ENCODE results near the gene FIGNL1.

FIGNL1 gene

GRCh38 chr7:50479743-50480517 is 29.8 kb upstream of the FIGNL1 start:
- ChIA-PET POLR2A (no interaction called here), CTCF (interaction anchor here (0.7 kb wide), 1 partner anchor 12 kb away, joined by 3 read pairs; no protein-coding TSS in a partner anchor)
- TF ChIP-seq ELF4 (IDR thresholded peaks at IDR 0.05): no peak
- TF ChIP-seq PKNOX1 (IDR thresholded peaks at IDR 0.05): no peak
- no peak for TF ChIP-seq ZNF384 (IDR thresholded peaks at IDR 0.05)
- TF ChIP-seq NFRKB (IDR thresholded peaks at IDR 0.05): no peak
- no peak for TF ChIP-seq LEF1 (IDR thresholded peaks at IDR 0.05; ENCODE audit: borderline replicate concordance)
- no peak for DNase-seq (ENCODE audit: extremely low spot score)

GRCh38 chr7:50477640-50478039 is 27.5 kb upstream of the FIGNL1 start:
- POLR2A ChIA-PET: no interaction called here
- CTCF ChIA-PET: no interaction called here
- TF ChIP-seq L3MBTL2 (conservative IDR thresholded peaks at IDR 0.05): no peak
- TF ChIP-seq CTBP1 (IDR thresholded peaks at IDR 0.05; ENCODE audit: borderline replicate concordance): no peak
- TF ChIP-seq SUZ12 (IDR thresholded peaks at IDR 0.05): no peak
- TF ChIP-seq FOXK2 (IDR thresholded peaks at IDR 0.05): no peak
- no peak for TF ChIP-seq LEF1 (IDR thresholded peaks at IDR 0.05; ENCODE audit: borderline replicate concordance)
- TF ChIP-seq HDGF (IDR thresholded peaks at IDR 0.05; ENCODE audit: borderline replicate concordance): no peak
- TF ChIP-seq SP1 (IDR thresholded peaks at IDR 0.05): no peak
- TF ChIP-seq ARNT (IDR thresholded peaks at IDR 0.05): no peak
- DNase-seq (ENCODE audit: extremely low spot score): no peak

- POLR2A ChIA-PET: no interaction called here
- no peak for DNase-seq (ENCODE audit: extremely low spot score)
- no peak for TF ChIP-seq HDGF (IDR thresholded peaks at IDR 0.05; ENCODE audit: borderline replicate concordance)
- no peak for TF ChIP-seq ELF4 (IDR thresholded peaks at IDR 0.05)
- TF ChIP-seq ZNF384 (IDR thresholded peaks at IDR 0.05): no peak
- TF ChIP-seq TARDBP (IDR thresholded peaks at IDR 0.05): no peak
- no peak for TF ChIP-seq CTBP1 (IDR thresholded peaks at IDR 0.05; ENCODE audit: borderline replicate concordance)
- CTCF ChIA-PET: no interaction called here
Measured at GRCh38 chr7:50476953-50477625, 26.9 kb upstream of the FIGNL1 start.

DNA sequence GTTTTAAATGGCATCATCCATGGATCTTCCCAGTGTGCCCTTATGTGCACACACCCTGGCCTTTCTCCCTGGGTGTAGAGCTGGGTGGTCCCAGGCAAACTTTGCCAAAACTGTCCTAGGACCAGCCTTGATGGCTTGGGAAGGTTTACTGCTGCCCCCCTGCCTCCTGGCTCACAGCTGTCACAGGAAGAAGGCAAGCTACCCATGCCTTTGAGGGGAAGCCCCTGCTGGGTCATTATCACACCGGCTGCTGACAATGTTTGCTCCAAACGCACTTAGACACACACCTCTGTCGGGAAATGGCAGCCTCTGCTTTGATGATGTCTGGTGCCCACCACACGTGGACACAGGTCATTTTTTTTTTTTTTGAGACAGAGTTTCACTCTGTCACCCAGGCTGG is 25.2 kb upstream of the FIGNL1 start:
- ChIA-PET CTCF (no interaction called here), POLR2A (interaction anchor here (1.4 kb wide), 1 partner anchor 25 kb away, joined by 4 read pairs; the partner anchor contains the start of gene FIGNL1)
- DNase-seq (ENCODE audit: extremely low spot score): no peak
- TF ChIP-seq CTBP1 (IDR thresholded peaks at IDR 0.05; ENCODE audit: borderline replicate concordance): no peak
- TF ChIP-seq SUZ12 (IDR thresholded peaks at IDR 0.05): no peak
- TF ChIP-seq FOXM1 (IDR thresholded peaks at IDR 0.05; ENCODE audit: borderline replicate concordance): no peak
- TF ChIP-seq L3MBTL2 (conservative IDR thresholded peaks at IDR 0.05): no peak
- TF ChIP-seq NFRKB (IDR thresholded peaks at IDR 0.05): no peak
- TF ChIP-seq TARDBP (IDR thresholded peaks at IDR 0.05): no peak
- TF ChIP-seq FOXA1 (IDR thresholded peaks at IDR 0.05): no peak
- TF ChIP-seq FOXK2 (IDR thresholded peaks at IDR 0.05): no peak
- TF ChIP-seq ZNF384 (IDR thresholded peaks at IDR 0.05): no peak
- no peak for TF ChIP-seq ARNT (IDR thresholded peaks at IDR 0.05)
- TF ChIP-seq BHLHE40 (IDR thresholded peaks at IDR 0.05; ENCODE audit: borderline replicate concordance): no peak
- TF ChIP-seq ELF4 (IDR thresholded peaks at IDR 0.05): no peak

DNA sequence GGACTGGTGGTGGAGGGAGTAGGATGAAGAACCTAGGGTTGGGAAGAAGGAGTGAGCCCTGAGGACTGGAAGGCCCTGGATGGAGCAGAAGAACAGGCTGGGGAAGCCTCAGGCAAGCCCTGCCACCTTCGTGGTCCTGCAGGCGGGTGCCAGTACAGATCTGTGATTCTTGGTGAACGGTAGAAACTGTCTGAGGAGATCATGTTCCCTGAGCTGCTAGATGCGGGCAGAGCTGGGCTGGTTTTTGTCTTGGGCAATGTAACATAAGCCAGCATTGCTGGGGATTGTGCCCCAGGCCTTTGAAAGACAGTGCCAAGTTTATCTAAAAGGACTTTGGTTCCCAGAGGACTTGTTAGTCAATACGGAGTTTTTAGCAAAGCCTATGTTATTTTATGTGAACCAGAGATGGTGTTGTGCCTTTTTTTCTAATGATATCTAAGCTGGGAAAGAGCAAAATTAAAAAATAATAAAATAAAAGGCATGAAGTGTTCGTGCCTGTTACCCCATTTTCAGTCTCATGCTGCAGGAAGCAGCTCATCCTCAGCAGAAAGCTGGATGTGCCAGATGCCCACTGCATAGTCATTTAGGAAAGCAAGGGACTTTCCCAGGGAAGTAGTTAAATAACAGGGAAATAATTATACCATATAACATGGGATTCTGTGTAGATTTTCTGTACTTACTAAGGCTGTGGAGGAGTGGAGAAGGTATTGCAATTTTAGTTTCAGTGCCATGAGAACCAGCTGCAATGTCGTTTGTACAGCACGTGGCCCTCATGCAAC is 24.4 kb upstream of the FIGNL1 start:
- CTCF ChIA-PET: no interaction called here
- TF ChIP-seq ARNT (IDR thresholded peaks at IDR 0.05): no peak
- TF ChIP-seq FOXK2 (IDR thresholded peaks at IDR 0.05): no peak
- no peak for TF ChIP-seq L3MBTL2 (conservative IDR thresholded peaks at IDR 0.05)
- TF ChIP-seq BHLHE40 (IDR thresholded peaks at IDR 0.05; ENCODE audit: borderline replicate concordance): no peak
- TF ChIP-seq ZNF384 (IDR thresholded peaks at IDR 0.05): no peak
- TF ChIP-seq FOXA1 (IDR thresholded peaks at IDR 0.05): no peak
- no peak for TF ChIP-seq PKNOX1 (IDR thresholded peaks at IDR 0.05)
- TF ChIP-seq SUZ12 (IDR thresholded peaks at IDR 0.05): no peak
- TF ChIP-seq CTBP1 (IDR thresholded peaks at IDR 0.05; ENCODE audit: borderline replicate concordance): no peak
- no peak for TF ChIP-seq ELF4 (IDR thresholded peaks at IDR 0.05)
- no peak for TF ChIP-seq SP1 (IDR thresholded peaks at IDR 0.05)
- no peak for TF ChIP-seq FOXM1 (IDR thresholded peaks at IDR 0.05; ENCODE audit: borderline replicate concordance)
- no peak for TF ChIP-seq TARDBP (IDR thresholded peaks at IDR 0.05)
- TF ChIP-seq NFRKB (IDR thresholded peaks at IDR 0.05): no peak
- TF ChIP-seq HDGF (IDR thresholded peaks at IDR 0.05; ENCODE audit: borderline replicate concordance): no peak
- TF ChIP-seq LEF1 (IDR thresholded peaks at IDR 0.05; ENCODE audit: borderline replicate concordance): no peak
- POLR2A ChIA-PET: interaction anchor here (1.4 kb wide), 1 partner anchor 25 kb away, joined by 4 read pairs; the partner anchor contains the start of gene FIGNL1
- DNase-seq (ENCODE audit: extremely low spot score): no peak

- ChIA-PET POLR2A (no interaction called here), CTCF (no interaction called here)
- no peak for TF ChIP-seq L3MBTL2 (conservative IDR thresholded peaks at IDR 0.05)
- TF ChIP-seq ARNT (IDR thresholded peaks at IDR 0.05): no peak
- no peak for TF ChIP-seq PKNOX1 (IDR thresholded peaks at IDR 0.05)
- no peak for TF ChIP-seq LEF1 (IDR thresholded peaks at IDR 0.05; ENCODE audit: borderline replicate concordance)
- TF ChIP-seq ZNF384 (IDR thresholded peaks at IDR 0.05): no peak
- no peak for TF ChIP-seq FOXK2 (IDR thresholded peaks at IDR 0.05)
- no peak for TF ChIP-seq SP1 (IDR thresholded peaks at IDR 0.05)
- TF ChIP-seq FOXA1 (IDR thresholded peaks at IDR 0.05): no peak
- TF ChIP-seq CTBP1 (IDR thresholded peaks at IDR 0.05; ENCODE audit: borderline replicate concordance): no peak
- no peak for TF ChIP-seq ELF4 (IDR thresholded peaks at IDR 0.05)
- TF ChIP-seq HDGF (IDR thresholded peaks at IDR 0.05; ENCODE audit: borderline replicate concordance): no peak
- TF ChIP-seq FOXM1 (IDR thresholded peaks at IDR 0.05; ENCODE audit: borderline replicate concordance): no peak
- TF ChIP-seq SUZ12 (IDR thresholded peaks at IDR 0.05): no peak
- TF ChIP-seq NFRKB (IDR thresholded peaks at IDR 0.05): no peak
- no peak for TF ChIP-seq TARDBP (IDR thresholded peaks at IDR 0.05)
- no peak for TF ChIP-seq BHLHE40 (IDR thresholded peaks at IDR 0.05; ENCODE audit: borderline replicate concordance)
- no peak for DNase-seq (ENCODE audit: extremely low spot score)
Measured at GRCh38 chr7:50473531-50473930, 23.4 kb upstream of the FIGNL1 start.
